HG03520 (cell line): ENCODE measurements around the gene SLC39A11.
"Not testable (repeated sequence)": the region's sequence is repeated elsewhere in the genome, so short reads cannot be mapped to it uniquely, and the experiment has no call there.

ENCODE experiments used
- ATAC-seq: cut with Tn5 transposase; IDR thresholded peaks from one replicate; pipeline ENCODE4 v1.9.1; 2021; ENCODE audit warnings: mild to moderate bottlenecking, moderate library complexity; ENCODE audit not compliant: unreplicated experiment

Gene SLC39A11

DNA sequence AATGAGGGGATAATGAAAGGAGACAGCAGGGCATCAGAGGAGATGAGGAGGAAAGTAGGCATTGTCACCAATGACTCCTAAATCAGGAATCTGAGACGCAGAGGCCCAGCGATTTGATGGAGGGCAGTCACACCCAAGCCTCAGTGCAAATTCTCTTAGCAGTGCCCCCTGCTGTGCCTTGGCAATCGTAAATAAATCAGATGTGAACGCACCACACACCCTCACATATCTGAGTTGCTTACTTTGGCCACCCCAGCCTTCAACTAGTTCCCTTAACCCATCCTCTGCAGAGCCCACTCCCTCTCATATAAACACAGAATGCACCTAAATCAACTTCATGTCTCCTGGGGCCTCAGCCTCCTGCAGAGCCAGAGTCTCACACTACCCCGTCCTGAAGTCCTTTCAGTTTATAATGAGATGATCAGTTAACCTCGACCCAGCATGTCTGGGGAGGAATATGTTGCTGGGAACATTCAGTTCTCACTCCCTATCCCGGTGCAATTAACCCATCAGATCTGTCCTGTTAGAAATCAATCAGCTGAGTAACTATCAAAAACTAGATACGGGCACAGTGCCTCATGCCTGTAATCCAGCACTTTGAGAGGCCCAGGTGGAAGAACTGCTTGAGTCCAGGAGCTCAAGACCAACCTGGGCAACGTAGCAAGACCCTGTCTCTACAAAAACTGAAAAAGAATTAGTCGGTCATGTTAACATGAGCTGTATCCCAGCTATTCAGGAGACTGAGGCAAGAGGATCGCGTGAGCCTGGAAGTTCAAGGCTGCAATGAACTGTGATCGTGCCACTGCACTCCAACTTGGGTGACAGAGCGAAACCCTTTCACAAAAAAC is 78.4 kb downstream of the SLC39A11 start:
- no peak for ATAC-seq

DNA sequence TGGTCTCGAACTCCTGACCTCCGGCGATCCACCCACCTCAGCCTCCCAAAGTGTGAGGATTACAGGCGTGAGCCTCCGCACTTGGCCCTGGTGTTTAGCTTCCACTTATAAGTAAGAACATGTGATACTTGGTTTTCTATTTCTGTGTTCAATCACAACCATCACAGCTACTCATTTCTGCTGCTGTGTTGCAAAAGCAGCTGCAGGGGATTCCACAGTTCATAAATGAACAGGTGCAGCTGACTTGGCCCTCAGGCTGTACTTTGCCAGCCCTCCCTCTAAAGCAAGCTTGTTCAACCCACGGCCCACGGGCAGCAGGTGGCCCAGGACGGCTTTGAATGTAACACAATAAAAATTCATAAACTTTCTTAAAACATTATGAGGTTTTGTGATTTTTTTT is 79.2 kb downstream of the SLC39A11 start:
- ATAC-seq: no peak

DNA sequence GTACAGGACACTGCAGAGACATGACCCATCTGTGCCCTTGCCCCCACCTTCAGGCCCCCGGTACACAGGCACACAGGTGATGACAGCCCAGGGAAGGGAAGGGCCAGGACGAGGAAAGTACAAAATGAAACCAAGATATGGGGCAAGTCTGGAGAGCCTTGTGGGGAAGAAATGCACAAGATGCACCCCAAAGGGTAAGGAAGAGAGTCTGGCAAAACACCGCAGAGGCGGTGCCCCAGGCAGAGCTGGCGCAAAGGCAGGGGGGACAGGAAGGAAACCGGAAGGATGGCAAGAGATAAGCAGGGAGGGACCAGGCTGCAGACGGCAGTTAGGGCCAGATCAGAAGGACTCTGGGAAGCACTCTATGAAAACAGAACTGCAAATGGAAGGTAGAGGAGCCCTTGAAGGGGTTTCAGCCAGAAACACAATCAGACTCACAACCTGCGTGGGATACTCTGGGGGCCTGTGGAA is 81.4 kb downstream of the SLC39A11 start:
- ATAC-seq: no peak

DNA sequence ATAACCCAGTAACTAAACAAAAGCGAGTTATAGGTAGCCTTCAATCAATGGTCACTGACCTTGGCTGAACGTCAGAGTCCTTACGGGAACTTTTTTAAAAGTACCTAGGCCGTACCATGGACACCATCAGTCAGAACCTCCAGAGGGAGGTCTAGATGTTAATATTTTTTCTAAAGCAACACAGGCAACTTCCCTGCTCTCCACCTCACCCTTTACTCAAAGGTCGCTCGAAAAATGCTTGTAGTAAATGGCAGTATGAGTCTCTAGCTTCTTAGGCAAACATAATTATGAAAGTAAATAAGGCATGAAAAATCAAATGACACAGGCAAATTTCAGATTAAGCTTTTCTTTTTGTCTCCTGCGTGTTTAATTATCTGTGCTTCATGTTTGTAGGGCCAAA is 82.1 kb downstream of the SLC39A11 start:
- ATAC-seq: no peak

DNA sequence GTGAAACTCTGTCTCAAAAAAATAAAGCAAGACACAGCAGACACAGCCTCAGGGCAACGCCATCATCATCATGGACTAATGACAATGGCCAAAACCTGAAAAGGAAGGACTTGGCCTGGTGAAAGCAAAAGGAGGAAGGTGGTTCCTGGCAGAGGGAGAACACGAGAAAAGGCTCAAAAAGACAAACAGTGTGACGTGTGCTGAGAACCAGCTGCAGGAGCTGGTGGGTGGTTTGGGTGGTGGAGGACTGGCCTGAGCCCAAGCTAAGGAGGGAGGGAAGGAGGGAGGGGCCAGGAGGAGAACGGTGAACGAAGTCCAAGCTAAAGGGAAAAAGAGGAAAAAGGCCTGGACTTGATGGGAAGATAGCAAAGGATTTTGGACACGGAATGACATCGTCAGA is 85.1 kb downstream of the SLC39A11 start:
- no peak for ATAC-seq

DNA sequence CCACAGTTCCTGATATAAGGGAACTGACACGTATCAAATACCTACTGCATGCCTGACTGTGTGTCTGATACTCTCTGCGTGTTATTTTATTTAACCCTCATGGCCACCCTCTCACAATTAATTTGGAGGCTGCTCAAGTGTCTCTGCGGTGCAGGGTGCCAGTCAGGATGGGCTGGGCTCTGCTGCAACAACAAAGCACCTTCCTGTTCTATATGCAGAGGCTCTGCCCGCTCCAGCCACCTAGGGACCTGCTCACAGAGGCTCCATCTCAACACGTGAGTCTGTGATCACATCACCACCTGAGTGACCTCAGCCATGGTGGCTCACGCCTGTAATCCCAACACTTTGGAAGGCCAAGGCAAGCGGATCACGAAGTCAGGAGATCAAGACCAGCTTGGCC is 87.1 kb downstream of the SLC39A11 start:
- ATAC-seq: no peak

DNA sequence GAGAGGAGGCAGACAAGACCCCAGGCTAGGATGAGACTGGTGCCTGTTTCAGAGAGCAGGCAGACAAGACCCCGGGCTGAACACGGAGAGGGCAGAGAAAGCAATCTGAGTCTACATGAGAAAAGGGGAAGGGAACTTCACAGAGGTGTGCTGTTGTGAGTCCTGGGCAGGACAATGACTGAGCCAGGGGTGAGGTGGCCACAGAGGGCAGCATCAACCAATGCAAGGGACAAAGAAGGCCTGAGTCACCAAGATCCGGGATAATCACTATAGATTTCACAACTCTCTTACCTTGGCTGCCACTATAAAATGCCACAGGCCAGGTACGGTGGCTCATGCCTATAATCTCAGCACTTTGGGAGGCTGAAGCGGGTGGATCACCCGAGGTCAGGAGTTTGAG is 89.0 kb downstream of the SLC39A11 start:
- no peak for ATAC-seq

DNA sequence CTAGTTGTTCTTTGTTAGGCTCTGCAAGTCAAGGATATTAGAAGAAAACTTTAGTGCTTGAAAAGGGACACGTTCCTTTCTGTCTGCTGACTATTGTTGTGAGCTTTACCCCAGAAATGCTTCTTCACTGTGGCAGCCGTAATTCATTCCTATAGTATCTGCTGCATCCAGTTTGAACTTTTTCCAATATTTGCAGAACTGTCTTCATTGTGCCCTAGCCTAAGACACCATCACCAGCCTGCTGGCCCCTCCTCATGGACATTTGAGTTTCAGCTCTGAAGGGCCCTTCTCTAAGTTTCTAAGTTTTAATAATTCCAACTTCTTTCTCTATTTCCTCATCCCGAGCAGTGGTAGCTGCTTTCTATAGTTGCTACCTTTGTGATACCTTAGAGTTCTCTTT is 91.7 kb downstream of the SLC39A11 start:
- ATAC-seq: no peak

DNA sequence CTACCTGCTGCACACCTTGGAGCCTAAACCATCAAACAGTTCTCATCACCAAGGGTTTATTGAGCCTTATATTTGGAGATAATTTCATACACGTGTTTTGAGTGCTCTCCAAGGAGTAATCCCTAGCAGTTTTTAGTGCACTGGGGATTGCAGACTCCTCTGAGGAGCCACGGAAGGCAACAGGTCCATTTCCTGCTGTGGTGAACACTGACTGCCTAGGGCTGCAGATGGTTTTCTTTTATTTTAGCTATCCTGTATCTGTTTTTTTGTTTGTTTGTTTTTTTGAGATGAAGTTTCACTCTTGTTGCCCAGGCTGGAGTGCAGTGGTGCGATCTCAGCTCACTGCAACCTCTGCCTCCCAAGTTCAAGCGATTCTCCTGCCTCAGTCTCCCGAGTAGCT is 93.0 kb downstream of the SLC39A11 start:
- ATAC-seq: not testable (repeated sequence)

DNA sequence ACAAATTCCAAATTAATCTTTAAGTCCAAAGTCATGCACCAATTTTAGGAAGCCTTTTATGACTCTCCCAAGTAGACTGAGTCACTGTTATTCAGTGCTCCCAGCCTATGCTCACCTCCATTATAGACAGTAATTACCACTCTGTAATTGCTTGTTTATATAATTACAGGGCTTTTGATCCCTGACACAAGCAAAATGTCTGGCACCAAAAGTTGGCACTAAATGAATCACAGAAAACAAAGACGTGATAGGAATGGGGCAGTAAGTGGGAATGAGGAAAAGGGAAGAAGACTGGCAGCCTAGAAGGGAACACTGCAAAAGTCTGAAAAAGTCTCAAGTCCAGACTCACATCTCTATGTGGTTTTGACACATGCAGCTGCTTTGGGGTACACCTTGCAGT is 94.1 kb downstream of the SLC39A11 start:
- no peak for ATAC-seq

DNA sequence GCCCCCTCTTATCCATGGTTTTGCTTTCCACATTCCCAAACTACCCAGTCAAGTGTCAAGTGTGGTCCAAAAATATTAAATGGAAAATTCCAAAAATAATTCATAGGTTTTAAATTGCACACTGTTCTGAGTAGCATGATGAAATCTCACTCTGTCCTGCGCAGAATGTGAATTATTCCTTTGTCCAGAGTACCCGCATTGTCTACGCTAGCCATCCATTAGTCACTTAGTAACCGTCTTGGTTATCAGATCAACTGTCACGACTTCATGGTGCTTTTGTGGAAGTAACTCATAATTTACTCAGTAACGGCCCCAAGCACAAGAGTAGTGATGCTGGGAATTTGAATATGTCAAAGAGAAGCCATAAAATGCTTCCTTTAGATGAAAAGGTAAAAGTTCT is 94.9 kb downstream of the SLC39A11 start:
- ATAC-seq: no peak

DNA sequence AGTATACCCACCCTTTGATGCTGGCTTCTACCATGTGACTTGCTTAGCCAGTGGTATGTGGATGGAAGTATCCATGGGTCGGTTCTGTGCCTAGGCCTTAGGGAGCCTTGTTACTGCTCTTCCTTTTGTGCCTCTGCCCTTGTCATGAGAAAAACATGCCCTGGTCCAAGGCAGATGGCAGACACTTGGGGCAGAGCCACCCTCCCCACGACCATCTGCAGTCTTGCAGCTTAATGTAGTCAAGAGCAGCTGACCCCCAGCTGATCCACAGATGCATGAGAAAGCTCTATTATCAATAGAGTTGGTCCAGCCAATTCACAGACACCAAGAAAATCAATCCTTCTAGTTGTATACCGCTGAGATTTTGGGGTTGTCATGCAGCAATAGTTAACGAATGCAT is 95.7 kb downstream of the SLC39A11 start:
- ATAC-seq: no peak

DNA sequence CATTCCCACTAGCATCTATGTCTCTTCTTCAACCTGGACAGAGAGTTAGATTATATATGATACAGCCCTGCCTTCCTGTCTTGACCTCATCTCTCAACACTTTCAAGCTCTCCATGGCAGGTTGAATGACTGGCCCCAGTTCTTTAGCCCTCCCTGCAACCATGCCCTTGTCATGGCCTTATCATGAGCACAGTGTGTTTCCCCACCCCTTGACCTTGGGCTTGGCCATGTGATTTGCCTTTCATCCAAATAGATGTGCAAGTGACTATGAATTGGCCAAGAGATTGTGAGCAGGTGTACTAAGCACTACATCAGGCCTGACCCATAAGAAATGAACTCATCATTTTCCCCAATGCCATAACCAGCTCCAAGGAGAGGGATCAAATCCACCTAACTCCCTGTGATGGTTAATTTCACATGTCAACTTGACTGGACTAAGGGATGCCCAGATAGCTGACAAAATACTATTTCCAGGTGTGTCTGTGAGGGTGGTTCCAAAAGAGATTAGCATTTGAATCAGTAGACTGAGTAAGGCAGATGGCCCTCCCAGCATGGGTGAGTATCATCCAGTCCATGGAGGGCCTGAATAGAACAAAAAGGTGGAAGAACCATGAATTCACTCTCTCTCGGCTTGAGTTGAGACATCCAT is 97.4 kb downstream of the SLC39A11 start:
- ATAC-seq: no peak

DNA sequence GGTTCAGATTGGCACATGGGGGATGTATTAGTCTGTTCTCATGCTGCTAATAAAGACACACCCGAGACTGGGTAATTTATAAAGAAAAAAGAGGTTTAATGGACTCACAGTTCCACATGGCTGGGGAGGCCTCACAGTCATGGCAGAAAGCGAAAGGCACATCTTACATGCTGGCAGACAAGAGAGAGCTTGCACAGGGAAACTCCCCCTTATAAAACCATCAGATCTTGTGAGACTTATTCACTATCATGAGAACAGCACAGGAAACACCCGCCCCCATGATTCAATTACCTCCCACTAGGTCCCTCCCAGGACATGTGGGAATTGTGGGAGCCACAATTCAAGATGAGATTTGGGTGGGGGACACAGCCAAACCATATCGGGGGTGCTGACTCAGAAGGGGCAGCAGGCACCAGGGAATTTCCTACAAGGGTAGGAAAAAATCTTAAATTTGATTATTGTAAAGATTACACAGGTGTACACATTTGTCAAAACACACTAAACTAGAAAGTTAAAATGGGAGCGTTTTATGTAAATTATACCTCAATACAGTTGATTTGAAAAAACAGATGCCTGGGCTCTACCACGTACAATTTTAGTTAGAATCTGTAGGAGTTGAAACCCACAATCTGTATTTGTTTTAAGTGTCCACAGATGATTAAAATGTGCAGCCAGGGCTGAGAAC is 99.6 kb downstream of the SLC39A11 start:
- ATAC-seq: not testable (repeated sequence)

DNA sequence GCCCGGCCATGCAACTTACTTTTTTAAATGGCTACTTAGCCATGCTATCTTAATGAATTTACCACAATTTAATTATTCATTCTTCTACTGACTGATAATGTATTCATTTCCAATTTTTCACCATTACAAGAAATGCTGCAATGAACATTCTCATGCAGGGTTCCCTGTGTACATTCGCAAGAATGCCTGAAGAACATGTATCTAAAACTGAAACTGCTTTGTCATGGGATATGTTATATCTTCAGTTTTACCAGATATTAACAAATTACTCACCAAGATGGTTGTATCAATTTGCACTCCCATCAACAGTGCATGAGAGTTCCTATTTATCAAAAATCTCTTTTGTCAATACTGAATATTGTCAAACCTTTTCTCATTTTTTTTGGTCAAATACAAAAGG is 100.8 kb downstream of the SLC39A11 start:
- ATAC-seq: no peak

DNA sequence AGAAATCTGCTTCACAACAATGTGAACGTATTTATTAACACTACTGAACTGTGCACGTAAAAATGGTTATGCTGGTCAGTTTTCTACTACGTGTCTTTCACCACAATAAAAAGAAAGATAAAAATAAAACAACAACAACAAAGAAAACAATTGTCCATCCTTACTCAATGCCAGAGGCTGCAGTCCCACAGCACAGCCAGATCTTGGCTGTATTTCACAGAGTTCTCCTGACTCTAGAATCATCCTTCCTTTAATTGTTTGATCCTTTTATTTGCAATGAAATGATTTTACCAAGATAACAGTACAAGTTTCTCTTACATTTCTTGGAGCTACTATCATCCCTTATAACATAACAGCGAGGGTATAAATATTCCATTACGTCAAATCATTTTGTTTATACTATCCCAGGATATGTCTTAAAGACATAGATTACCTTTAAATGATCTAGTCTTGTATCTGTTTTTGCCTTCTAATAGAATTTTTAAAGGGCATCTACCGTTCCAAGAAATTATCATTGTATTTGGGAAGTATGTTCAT is 103.3 kb downstream of the SLC39A11 start:
- no peak for ATAC-seq

DNA sequence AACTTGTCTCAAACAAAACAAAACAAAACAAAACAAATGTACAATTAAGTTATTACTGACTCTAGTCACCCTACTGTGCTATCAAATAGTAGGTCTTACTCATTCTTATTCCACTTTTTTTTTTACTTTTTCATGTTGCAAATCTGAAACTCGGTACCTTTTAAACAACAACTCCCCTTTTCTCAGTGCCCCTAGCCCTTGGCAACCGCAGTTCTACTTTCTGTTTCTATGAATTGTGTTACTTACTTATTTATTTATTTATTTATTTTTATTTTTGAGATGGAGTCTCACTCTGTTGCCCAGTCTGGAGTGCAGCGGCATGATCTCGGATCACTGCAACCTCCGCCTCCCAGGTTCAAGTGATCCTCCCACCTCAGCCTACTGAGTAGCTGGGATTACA is 104.0 kb downstream of the SLC39A11 start:
- no peak for ATAC-seq

DNA sequence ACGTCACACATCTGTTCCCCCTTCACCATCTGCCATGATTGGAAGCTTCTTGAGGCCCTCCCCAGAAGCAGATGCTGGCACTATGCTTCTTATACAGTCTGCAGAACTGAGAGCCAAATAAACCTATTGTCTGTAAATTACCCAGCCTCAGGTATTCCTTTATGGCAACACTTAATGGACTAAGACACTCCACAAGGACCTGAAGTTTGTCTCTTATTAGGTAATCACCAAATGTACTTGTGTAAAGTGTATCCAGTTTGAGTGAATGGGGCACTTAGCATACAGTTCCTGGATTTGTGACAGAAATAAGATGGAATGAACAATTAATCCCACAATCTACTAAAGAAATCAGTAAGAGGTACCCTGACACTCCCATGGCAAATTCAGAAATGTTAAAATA is 105.3 kb downstream of the SLC39A11 start:
- ATAC-seq: no peak

DNA sequence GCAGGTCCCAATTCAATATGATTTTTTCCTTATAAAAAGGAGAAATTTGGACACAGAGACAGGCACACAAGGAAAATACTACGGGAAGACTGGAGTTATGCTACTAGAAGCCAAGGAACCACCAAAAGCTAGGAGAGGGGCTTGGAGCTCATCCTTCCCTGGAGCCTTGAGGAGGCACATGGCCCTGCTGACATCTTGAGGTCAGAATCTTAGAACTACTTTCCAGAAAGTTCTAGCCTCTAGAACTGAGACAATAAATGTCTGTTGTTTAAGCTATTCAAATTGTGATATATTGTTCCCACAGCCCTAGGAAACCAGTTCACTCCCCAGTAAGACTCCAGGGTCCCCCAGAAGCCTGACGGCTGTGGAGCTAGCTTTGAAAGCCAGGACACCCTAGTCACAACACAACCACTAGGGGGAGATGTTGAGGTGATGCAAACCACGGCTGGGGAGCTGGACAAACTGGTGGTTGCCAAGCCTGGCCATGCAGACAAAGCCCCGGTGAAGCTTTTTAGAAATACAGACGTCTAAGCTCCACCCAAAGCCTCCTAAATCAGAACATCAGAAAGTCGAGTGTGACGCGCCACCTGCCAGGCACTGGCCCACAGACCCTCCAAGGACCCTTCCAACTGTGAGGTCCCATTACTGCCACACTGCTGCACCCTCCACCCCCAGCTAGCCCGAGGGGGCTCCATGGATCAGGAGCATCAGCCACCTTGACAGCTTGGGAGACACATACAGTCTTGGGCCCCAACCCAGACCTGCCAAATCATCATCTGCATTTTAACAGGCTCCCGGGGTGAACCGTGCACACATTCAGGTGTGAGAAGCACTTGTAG is 106.4 kb downstream of the SLC39A11 start:
- ATAC-seq: peak; percentile 76

DNA sequence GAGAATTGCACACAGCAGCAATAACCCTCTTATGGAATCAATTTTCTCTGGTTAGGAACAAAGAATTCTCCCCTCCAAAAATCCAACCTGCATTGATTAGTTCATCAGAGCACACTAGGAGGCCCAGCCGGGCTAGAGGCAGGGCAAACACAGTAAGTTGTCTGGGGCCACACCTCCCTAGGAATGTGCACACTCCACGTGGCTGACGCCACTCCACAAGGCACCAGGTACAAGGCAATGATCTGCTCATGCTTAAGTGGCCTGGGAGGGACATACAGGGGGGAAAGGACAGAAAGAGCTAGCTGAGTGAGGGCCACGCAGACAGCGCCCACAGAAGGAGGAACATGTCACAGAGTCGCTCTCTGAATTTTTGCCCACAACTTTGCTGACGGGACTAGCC is 107.6 kb downstream of the SLC39A11 start:
- no peak for ATAC-seq
